Mesothelial cell of epicardium (in vitro differentiated cells): Measurements from ENCODE around the gene NCL. TPM values are rescaled to one million over a fixed set of nuclear protein-coding genes. Genes with fewer than 3 reads are reported as not detected.

Source experiments
- DNase-seq, 2 experiments: peaks; one replicate each; pipeline ENCODE4 v3.0.0; 2021; ENCODE audit warnings: low spot score in 2 of 2; ENCODE audit not compliant: unreplicated experiment in 2 of 2
- H3K27ac Mint-ChIP-seq: 2 replicates; pipeline ENCODE4 v1.8.0; 2021; ENCODE audit warnings: mixed read lengths
- H3K27me3 Mint-ChIP-seq: 2 replicates; pipeline ENCODE4 v1.8.0; 2021; ENCODE audit warnings: low read depth, mixed read lengths
- H3K36me3 Mint-ChIP-seq: 2 replicates; pipeline ENCODE4 v1.8.0; 2021; ENCODE audit warnings: mixed read lengths
- H3K4me1 Mint-ChIP-seq: 2 replicates; pipeline ENCODE4 v1.8.0; 2021; ENCODE audit warnings: mixed read lengths
- H3K4me3 Mint-ChIP-seq: 2 replicates; pipeline ENCODE4 v1.8.0; 2021; ENCODE audit warnings: mild to moderate bottlenecking, moderate library complexity, mixed read lengths
- H3K9me3 Mint-ChIP-seq: 2 replicates; pipeline ENCODE4 v1.8.0; 2021; ENCODE audit warnings: mixed read lengths
- CTCF ChIP-seq: fragments of 200-600 bp; sonication (generic); IDR thresholded peaks from one replicate; pipeline ENCODE4 v1.5.0; 2021; ENCODE audit warnings: antibody characterized with exemption; ENCODE audit not compliant: unreplicated experiment
- total RNA-seq: library from RNA; stranded (reverse); gene quantifications from 3 replicates; pipeline ENCODE4 v1.2.1, GENCODE V29; 2021

The NCL gene
- total RNA-seq, 1 donor from 2014 or later, result 631 TPM

- Mint-ChIP-seq H3K27ac (no peak overlapping the region), H3K9me3 (no peaks in the 10 kb centered on the region)
- no peak for TF ChIP-seq CTCF
Observed at GRCh38 chr2:231497651-231498050, 33.4 kb upstream of the NCL start.

GRCh38 chr2:231494669-231495068, 30.4 kb upstream of the NCL start:
- no peak for DNase-seq
- TF ChIP-seq CTCF, result no peak
- H3K9me3 Mint-ChIP-seq, result peaks cover under 1% of the 10 kb centered on the region
- no peaks in the 10 kb centered on the region for H3K27me3 Mint-ChIP-seq
- peaks cover under 1% of the 10 kb centered on the region for H3K36me3 Mint-ChIP-seq
- H3K4me1 Mint-ChIP-seq, result no peaks in the 10 kb centered on the region
- H3K27ac Mint-ChIP-seq, result no peak overlapping the region
- no peak overlapping the region for H3K4me3 Mint-ChIP-seq

More at GRCh38 chr2:231497651-231498050, 33.4 kb upstream of the NCL start:
- Mint-ChIP-seq H3K36me3 (peaks cover 2% of the 10 kb centered on the region), H3K4me1 (no peaks in the 10 kb centered on the region), H3K4me3 (no peak overlapping the region), H3K27me3 (no peaks in the 10 kb centered on the region)
- DNase-seq, result no peak

- no peak for TF ChIP-seq CTCF
- Mint-ChIP-seq H3K27me3 (no peaks in the 10 kb centered on the region), H3K4me3 (no peak overlapping the region), H3K36me3 (peaks cover 4% of the 10 kb centered on the region), H3K27ac (no peak overlapping the region), H3K4me1 (no peaks in the 10 kb centered on the region), H3K9me3 (peaks cover 5% of the 10 kb centered on the region)
- DNase-seq, result no peak
Observed at GRCh38 chr2:231490801-231491200, 26.5 kb upstream of the NCL start.

- Mint-ChIP-seq H3K9me3 (peaks cover 5% of the 10 kb centered on the region), H3K27ac (no peak overlapping the region), H3K27me3 (no peaks in the 10 kb centered on the region), H3K36me3 (peaks cover 4% of the 10 kb centered on the region), H3K4me3 (no peak overlapping the region), H3K4me1 (no peaks in the 10 kb centered on the region)
- no peak for DNase-seq
- no peak for TF ChIP-seq CTCF
Observed at GRCh38 chr2:231489990-231490389, 25.7 kb upstream of the NCL start.

- Mint-ChIP-seq H3K27me3 (no peaks in the 10 kb centered on the region), H3K27ac (no peak overlapping the region), H3K4me1 (no peaks in the 10 kb centered on the region), H3K9me3 (peaks cover 5% of the 10 kb centered on the region), H3K4me3 (no peak overlapping the region), H3K36me3 (peaks cover 4% of the 10 kb centered on the region)
- no peak for TF ChIP-seq CTCF
- DNase-seq, result no peak
Observed at GRCh38 chr2:231488331-231488730, 24.0 kb upstream of the NCL start.

- no peak for DNase-seq
- Mint-ChIP-seq H3K4me3 (no peak overlapping the region), H3K27me3 (no peaks in the 10 kb centered on the region), H3K9me3 (peaks cover 5% of the 10 kb centered on the region), H3K36me3 (peaks cover 4% of the 10 kb centered on the region), H3K4me1 (no peaks in the 10 kb centered on the region), H3K27ac (no peak overlapping the region)
- no peak for TF ChIP-seq CTCF
Observed at GRCh38 chr2:231486851-231487596, 22.7 kb upstream of the NCL start.
